Measurements from ENCODE around the gene ATF4.

DNA sequence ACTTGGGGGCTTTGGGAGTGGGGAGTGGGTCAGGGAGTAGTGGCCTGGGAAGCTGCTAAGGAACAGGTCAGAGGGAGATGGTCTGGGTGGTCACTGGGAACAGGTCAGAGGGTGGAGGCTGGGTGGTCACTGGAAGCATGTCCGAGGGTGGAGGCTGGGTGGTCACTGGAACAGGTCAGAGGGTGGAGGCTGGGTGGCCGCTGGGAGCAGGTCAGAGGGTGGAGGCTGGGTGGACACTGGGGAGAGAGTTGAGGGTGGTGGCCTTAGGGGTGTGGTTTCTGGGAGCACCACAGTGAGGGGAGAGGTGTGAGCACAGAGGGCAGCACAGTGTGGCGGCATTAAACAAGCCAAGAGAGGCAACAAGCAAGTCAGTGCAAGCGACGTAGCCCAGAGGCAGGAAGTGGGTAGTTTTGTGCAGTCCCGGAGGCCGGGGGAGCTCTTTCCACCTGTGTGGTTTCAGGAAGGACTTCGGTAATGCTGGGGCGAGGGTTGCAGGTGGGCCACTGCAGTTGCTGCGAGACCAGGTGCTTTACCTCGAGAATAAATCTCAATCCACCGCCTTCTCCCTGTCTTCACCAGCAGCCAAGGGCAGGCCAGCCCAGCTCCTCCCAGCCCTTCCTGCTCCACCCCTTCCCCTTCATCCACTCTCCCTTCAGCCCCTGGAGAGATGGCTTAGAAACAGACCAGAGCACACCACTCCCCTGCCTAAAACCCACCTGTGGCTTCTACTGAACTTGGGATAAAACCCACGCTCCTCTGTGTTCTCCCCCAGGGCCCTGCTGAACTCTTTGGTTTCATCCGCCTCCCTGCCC lies 47.0 kb downstream of the ATF4 start:
- TF ChIP-seq TCF7L2 (IDR thresholded peaks at IDR 0.05; ENCODE audit: low read depth, low read length) (no peak), CTCF (IDR thresholded peaks at IDR 0.05) (no peak), SIN3A (IDR thresholded peaks at IDR 0.05; ENCODE audit: borderline replicate concordance, insufficient read depth, low read depth, low read length) (no peak)

Measured in Panc1 (cell line).